GM13976 (cell line): ENCODE measurements around the gene MAFF.
"Not testable (repeated sequence)": the region's sequence is repeated elsewhere in the genome, so short reads cannot be mapped to it uniquely, and the experiment has no call there.

Experiments
- DNase-seq: peaks from one replicate; pipeline ENCODE4 v3.0.0; 2012; ENCODE audit warnings: low spot score
- in situ Hi-C: fragments of 300-500 bp; cut with MboI; formaldehyde crosslinking; loops from one replicate; pipeline ENCODE4 v1.12.0; 2022; ENCODE audit warnings: low sequenced_read_pairs, mixed read lengths, inconsistent platforms; ENCODE audit not compliant: unreplicated experiment
- TF ChIP-seq, protein P1 (sequence below): IDR thresholded peaks from 2 replicates; pipeline ENCODE4 v1.5.1; 2012; ENCODE audit warnings: borderline replicate concordance, mild to moderate bottlenecking; ENCODE audit not compliant: insufficient read depth; ENCODE audit errors: extremely low read depth, missing control alignments, control extremely low read depth

MAFF gene

DNA sequence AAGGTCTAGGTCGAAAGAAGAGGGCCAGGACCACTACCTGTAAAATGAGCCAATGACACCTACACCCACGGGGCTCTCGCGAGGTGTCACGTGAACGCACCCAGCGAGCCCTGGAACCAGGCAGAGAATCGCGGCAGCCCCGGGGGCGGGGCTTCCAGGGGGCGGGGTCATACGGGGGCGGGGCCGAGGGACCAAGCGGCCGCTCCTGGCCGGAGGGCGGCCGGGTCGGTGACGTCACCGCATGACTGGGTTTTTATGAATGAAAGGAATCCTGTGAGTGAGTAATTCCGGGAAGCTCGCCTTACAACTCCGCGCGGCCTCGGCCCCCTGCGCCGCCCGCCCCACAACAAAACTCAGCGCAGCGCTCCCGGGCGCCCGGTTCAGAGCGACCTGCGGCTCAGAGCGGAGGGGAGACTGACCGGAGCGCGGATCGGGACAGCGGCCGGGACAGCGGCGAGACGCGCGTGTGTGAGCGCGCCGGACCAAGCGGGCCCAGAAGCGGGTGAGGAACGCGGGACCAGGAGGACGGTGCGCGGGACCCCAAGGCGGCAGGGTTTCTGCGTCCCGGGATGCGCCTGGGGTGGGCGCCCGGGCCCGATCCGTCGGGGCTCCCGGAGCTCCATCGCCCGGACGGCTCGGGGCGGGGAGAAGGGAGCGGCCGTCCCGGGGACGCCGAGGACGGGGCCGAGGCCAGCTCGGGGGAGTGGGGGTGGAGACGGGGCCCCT, at the start of gene MAFF:
Gene MAFF, plus strand, starts transcription at position 284 of the 726 bp plus-strand sequence. CDS start 11,860 bp downstream, outside the sequence.
- in situ Hi-C loops = no loop called here
- peak; percentile 98 for DNase-seq
- TF ChIP-seq, protein P1, sequence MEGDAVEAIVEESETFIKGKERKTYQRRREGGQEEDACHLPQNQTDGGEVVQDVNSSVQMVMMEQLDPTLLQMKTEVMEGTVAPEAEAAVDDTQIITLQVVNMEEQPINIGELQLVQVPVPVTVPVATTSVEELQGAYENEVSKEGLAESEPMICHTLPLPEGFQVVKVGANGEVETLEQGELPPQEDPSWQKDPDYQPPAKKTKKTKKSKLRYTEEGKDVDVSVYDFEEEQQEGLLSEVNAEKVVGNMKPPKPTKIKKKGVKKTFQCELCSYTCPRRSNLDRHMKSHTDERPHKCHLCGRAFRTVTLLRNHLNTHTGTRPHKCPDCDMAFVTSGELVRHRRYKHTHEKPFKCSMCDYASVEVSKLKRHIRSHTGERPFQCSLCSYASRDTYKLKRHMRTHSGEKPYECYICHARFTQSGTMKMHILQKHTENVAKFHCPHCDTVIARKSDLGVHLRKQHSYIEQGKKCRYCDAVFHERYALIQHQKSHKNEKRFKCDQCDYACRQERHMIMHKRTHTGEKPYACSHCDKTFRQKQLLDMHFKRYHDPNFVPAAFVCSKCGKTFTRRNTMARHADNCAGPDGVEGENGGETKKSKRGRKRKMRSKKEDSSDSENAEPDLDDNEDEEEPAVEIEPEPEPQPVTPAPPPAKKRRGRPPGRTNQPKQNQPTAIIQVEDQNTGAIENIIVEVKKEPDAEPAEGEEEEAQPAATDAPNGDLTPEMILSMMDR = no peak

DNA sequence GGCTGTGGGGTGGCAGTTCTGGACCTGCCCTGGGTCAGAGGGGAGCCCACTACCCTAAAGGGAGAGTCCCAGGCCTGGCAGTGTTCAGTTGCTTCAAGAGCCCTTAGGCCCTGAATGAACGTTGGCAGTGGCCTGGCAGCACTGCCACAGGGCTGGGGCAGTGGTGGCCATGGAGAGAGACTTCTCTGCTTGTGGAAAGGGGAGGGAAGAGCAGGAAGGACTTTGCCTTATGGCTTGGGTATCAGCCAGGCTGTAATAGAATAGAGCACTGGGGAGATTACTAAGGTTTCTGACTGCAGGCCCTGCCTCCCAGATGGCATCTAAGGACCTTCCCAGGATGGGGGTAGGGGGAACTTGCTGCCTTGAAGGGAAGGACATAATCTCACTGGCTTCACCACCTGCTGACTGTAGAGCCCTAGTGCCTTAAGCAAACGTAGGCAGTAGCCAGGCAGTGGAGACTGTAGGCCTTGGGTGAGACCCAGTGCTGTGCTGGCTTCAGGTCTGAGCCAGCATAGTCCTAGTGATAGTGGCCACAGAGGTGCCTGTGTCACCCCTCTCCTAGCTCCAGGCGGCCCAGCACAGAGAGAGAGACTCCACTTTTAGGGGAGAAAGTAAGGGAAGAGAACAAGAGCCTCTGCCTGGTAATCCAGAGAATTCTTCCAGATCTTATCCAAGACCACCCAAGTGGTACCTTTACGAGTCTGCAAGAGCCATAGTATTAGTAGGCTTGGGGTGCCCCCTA, 47.8 kb upstream of the MAFF start:
- in situ Hi-C loops = no loop called here
- DNase-seq = no peak
- TF ChIP-seq, protein P1 = no peak

- DNase-seq, in situ Hi-C loops: not testable (repeated sequence)
Observed at GRCh38 chr22:38154563-38154915, 47.3 kb upstream of the MAFF start.

DNA sequence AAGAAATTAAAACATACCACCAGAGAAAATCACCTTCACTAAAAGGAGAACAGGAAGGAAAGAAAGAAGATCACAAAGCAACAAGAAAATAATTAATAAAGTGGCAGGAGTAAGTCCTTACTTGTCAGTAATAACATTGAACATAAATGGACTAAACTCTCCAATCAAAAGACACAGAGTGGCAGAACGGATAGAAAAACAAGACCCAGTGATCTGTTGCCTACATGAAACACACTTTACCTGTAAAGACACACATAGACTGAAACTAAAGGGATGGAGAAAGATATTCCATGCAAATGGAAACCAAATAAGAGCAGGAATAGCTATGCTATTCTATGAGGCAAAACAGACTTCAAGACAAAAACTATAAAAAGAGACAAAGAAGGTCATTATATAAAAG, 46.1 kb upstream of the MAFF start:
- in situ Hi-C loops = no loop called here
- no peak for DNase-seq
- TF ChIP-seq, protein P1 = no peak

- in situ Hi-C loops = no loop called here
- no peak for DNase-seq
- TF ChIP-seq, protein P1 = no peak
Observed at GRCh38 chr22:38162881-38163843, 38.6 kb upstream of the MAFF start.

- TF ChIP-seq, protein P1 = no peak
- DNase-seq = no peak
- in situ Hi-C loops = no loop called here
Observed at GRCh38 chr22:38163844-38164550, 37.8 kb upstream of the MAFF start.
